Keratinocyte (primary cell): ENCODE measurements around the gene CDYL.

Experiments
- CTCF ChIP-seq, 3 experiments: IDR thresholded peaks in 1 of 3; conservative IDR thresholded peaks in 1 of 3; optimal IDR thresholded peaks in 1 of 3; 2 replicates in 2 of 3; 3 replicates in 1 of 3; pipeline versions ENCODE3 to v1.5.1; 2011; ENCODE audit warnings: low read length in 3 of 3, mild to moderate bottlenecking in 3 of 3, moderate library complexity in 2 of 3, control low read depth in 1 of 3, inconsistent platforms in 1 of 3; ENCODE audit not compliant: insufficient read depth in 2 of 3; ENCODE audit errors: extremely low read depth in 1 of 3
- EZH2 ChIP-seq: IDR thresholded peaks from one replicate; pipeline ENCODE4 v1.6.1; 2012; ENCODE audit warnings: inconsistent platforms, mild to moderate bottlenecking, low read length, moderate library complexity

DNA sequence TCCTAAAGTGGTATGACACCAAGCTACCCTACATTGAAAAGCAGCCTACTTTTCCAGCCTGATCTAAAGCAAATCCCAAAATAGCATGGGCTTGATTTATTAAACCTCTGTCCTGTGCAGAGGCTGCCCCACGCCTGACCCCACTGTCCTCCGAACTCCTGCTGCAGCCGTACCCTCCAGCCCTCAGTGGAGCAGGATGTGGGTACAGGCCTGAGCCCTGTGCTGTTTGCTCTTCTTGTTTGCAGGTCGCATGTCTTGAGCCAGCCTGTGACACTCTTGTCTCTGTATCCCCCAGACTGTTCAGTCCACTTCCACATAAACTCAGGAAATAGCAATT lies 166.4 kb downstream of the CDYL start:
- TF ChIP-seq CTCF (optimal IDR thresholded peaks at IDR 0.05 in 1 of 3, IDR thresholded peaks at IDR 0.05 in 1 of 3, conservative IDR thresholded peaks at IDR 0.05 in 1 of 3; ENCODE audit: extremely low read depth in 1 of 3, insufficient read depth in 2 of 3, low read length in 3 of 3) (no peak), EZH2 (no peak)
